Tibial nerve (tissue), 4 donors: ENCODE results near the gene PKDREJ. TPM values are rescaled to one million over a fixed set of nuclear protein-coding genes. Genes with fewer than 3 reads are reported as not detected.

Experiments used
- DNase-seq, 2 donors: peaks; one replicate each; pipeline ENCODE4 v3.0.0-alpha.2; 2019; ENCODE audit warnings: low spot score in 2 of 2
- H3K27ac ChIP-seq, 4 donors: fragments of 200-600 bp; sonication (generic) in 3 of 4; one replicate each; pipeline ENCODE4 v1.5.1; 2017 to 2019; ENCODE audit warnings: mild to moderate bottlenecking in 1 of 4
- H3K27me3 ChIP-seq, 2 donors: fragments of 200-600 bp; sonication (generic) in 1 of 2; one replicate each; pipeline versions ENCODE4 v1.5.1 to v1.6.0; 2017 to 2019
- H3K36me3 ChIP-seq, 3 donors: fragments of 200-600 bp; sonication (generic); one replicate each; pipeline ENCODE4 v1.5.1; 2018 to 2019
- H3K4me1 ChIP-seq, 4 donors: fragments of 200-600 bp; sonication (generic) in 3 of 4; one replicate each; pipeline ENCODE4 v1.5.1; 2017 to 2019
- H3K4me3 ChIP-seq, 4 donors: fragments of 200-600 bp; sonication (generic) in 3 of 4; one replicate each; pipeline ENCODE4 v1.5.1; 2017 to 2019; ENCODE audit warnings: mild to moderate bottlenecking in 1 of 4, moderate library complexity in 1 of 4
- H3K9me3 ChIP-seq, 4 donors: fragments of 200-600 bp; sonication (generic) in 3 of 4; one replicate each; pipeline ENCODE4 v1.5.1; 2017 to 2019
- EP300 ChIP-seq, 2 donors: sonication (generic); formaldehyde crosslinking; IDR thresholded peaks; one replicate each; pipeline ENCODE4 v1.6.1; 2017; ENCODE audit warnings: antibody characterized with exemption in 2 of 2, mild to moderate bottlenecking in 1 of 2
- POLR2A ChIP-seq, 2 donors: fragments of 450-650 bp; IDR thresholded peaks; one replicate each; pipeline ENCODE4 v1.6.1; 2017; ENCODE audit warnings: antibody characterized with exemption in 2 of 2, mild to moderate bottlenecking in 2 of 2, moderate library complexity in 2 of 2
- WGBS, 2 donors: methylation state at CpG; one replicate each; pipeline ENCODE4 v1.1.5; 2018; 5-methylcytosine and 5-hydroxymethylcytosine counted together
- total RNA-seq, 4 donors: library from RNA; depleted of rRNA; stranded (reverse); fragments of >200 nt; gene quantifications; one replicate each; pipeline ENCODE4 v1.1.0, GENCODE V29; 2016
- TF ChIP-seq, protein P1 (sequence below), 5 experiments: fragments of 200-600 bp in 3 of 5; fragments of 450-650 bp in 2 of 5; sonication (generic) in 3 of 5; IDR thresholded peaks; one replicate each; pipeline ENCODE4 v1.5.1; 2016 to 2019; ENCODE audit warnings: antibody characterized with exemption in 5 of 5, mild to moderate bottlenecking in 3 of 5, moderate library complexity in 2 of 5

PKDREJ gene
- total RNA-seq, 4 donors from 2014 or later = under 0.01 to 0.39 TPM; not detected in 2

DNA sequence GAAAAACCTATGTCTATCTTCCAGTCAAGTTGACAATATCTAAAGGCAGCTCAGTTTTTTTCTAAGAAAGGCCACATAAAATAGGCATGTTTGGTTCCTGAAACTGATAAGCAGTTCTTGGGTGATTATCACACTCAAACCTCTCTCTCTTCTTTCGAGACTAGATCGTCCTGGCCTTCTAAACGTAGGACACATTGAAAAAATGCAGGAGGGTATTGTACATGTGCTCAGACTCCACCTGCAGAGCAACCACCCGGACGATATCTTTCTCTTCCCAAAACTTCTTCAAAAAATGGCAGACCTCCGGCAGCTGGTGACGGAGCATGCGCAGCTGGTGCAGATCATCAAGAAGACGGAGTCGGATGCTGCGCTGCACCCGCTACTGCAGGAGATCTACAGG, 28.2 kb downstream of the PKDREJ start:
- no peak overlapping the region for H3K4me3 ChIP-seq
- H3K27ac ChIP-seq = no peak overlapping the region
- no peak for DNase-seq
- no peaks in the 10 kb centered on the region for H3K27me3 ChIP-seq
- peaks cover 0 to 77% (median 0%) of the 10 kb centered on the region in 3 donors for H3K36me3 ChIP-seq
- TF ChIP-seq, protein P1, sequence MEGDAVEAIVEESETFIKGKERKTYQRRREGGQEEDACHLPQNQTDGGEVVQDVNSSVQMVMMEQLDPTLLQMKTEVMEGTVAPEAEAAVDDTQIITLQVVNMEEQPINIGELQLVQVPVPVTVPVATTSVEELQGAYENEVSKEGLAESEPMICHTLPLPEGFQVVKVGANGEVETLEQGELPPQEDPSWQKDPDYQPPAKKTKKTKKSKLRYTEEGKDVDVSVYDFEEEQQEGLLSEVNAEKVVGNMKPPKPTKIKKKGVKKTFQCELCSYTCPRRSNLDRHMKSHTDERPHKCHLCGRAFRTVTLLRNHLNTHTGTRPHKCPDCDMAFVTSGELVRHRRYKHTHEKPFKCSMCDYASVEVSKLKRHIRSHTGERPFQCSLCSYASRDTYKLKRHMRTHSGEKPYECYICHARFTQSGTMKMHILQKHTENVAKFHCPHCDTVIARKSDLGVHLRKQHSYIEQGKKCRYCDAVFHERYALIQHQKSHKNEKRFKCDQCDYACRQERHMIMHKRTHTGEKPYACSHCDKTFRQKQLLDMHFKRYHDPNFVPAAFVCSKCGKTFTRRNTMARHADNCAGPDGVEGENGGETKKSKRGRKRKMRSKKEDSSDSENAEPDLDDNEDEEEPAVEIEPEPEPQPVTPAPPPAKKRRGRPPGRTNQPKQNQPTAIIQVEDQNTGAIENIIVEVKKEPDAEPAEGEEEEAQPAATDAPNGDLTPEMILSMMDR (IDR thresholded peaks at IDR 0.05) = no peak
- TF ChIP-seq EP300 (IDR thresholded peaks at IDR 0.05) = no peak
- TF ChIP-seq POLR2A (IDR thresholded peaks at IDR 0.05) = no peak
- H3K9me3 ChIP-seq = no peaks in the 10 kb centered on the region
- peaks cover 0 to 17% (median under 1%) of the 10 kb centered on the region in 4 donors for H3K4me1 ChIP-seq
- WGBS, 2 donors = 90 to 94% methylated on average over 12 of the region's 12 CpGs

- peak overlapping the region in 2 of 4 donors; percentile 59 to 67 for H3K27ac ChIP-seq
- 26 to 35% methylated on average over 9 of the region's 9 CpGs for WGBS, 2 donors
These were observed 29.9 kb downstream of the PKDREJ start for GRCh38 chr22:46233231-46233630.

DNA sequence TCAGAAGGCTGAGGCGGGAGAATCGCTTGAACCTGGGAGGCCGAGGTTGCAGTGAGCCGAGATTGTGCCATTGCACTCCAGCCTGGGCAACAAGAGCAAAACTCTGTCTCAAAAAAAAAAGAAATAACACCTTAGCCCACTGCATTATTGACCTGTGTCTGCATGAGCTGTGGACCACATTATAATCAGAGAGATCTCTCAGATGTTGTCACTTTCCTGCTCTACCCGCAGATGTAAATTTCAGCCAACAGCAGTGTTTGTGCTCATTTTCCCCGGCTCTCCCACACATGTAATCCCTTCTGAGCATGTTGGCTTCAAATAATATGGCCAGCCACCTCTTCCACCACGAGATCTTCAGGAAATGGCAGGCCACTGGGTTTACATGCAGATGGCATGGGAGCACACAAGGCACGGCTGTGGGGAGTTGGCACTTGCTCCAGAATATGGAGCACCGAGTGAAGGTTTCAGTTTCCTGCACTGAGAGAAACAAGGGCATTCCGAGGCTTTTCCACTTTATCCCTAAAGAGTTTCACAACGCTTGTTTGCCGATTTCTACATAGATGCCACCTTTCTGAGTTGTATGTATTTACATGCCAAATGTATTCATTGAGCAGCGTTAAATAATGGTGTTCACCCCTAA, 32.8 kb downstream of the PKDREJ start:
- no peak overlapping the region for H3K4me3 ChIP-seq
- 88 to 90% methylated on average over 13 of the region's 13 CpGs for WGBS, 2 donors
- H3K36me3 ChIP-seq = peaks cover 0 to 61% (median 0%) of the 10 kb centered on the region in 3 donors
- TF ChIP-seq POLR2A (IDR thresholded peaks at IDR 0.05) (no peak), EP300 (IDR thresholded peaks at IDR 0.05) (no peak)
- no peak for DNase-seq
- no peak overlapping the region for H3K27ac ChIP-seq
- peaks cover 0 to 13% (median 0%) of the 10 kb centered on the region in 4 donors for H3K4me1 ChIP-seq
- no peaks in the 10 kb centered on the region for H3K27me3 ChIP-seq
- H3K9me3 ChIP-seq = no peaks in the 10 kb centered on the region

More at GRCh38 chr22:46233231-46233630, 29.9 kb downstream of the PKDREJ start:
- Histone ChIP-seq H3K9me3 (no peaks in the 10 kb centered on the region), H3K36me3 (peaks cover 0 to 63% (median 0%) of the 10 kb centered on the region in 3 donors), H3K4me1 (peaks cover 0 to 13% (median 0%) of the 10 kb centered on the region in 4 donors), H3K27me3 (no peaks in the 10 kb centered on the region), H3K4me3 (no peak overlapping the region)
- DNase-seq = peak in 1 of 2 donors; percentile 17
- TF ChIP-seq POLR2A (IDR thresholded peaks at IDR 0.05) (no peak), EP300 (IDR thresholded peaks at IDR 0.05) (peak in 1 of 2 donors; percentile 41)

GRCh38 chr22:46229701-46230100, 33.4 kb downstream of the PKDREJ start:
- H3K27ac ChIP-seq = no peak overlapping the region
- no peak for TF ChIP-seq POLR2A (IDR thresholded peaks at IDR 0.05)
- TF ChIP-seq, protein P1 (IDR thresholded peaks at IDR 0.05) = no peak
- no peak for TF ChIP-seq EP300 (IDR thresholded peaks at IDR 0.05)

GRCh38 chr22:46226577-46226976, 36.6 kb downstream of the PKDREJ start:
- no peak overlapping the region for H3K27ac ChIP-seq
- WGBS, 2 donors = 86 to 93% methylated on average over 7 of the region's 7 CpGs
- DNase-seq = no peak
- H3K4me1 ChIP-seq = no peaks in the 10 kb centered on the region
- no peak overlapping the region for H3K4me3 ChIP-seq
- no peak for TF ChIP-seq EP300 (IDR thresholded peaks at IDR 0.05)
- TF ChIP-seq, protein P1 (IDR thresholded peaks at IDR 0.05) = no peak
- no peak for TF ChIP-seq POLR2A (IDR thresholded peaks at IDR 0.05)
- no peaks in the 10 kb centered on the region for H3K27me3 ChIP-seq
- peaks cover 0 to 80% (median 0%) of the 10 kb centered on the region in 3 donors for H3K36me3 ChIP-seq
- H3K9me3 ChIP-seq = no peaks in the 10 kb centered on the region

More at GRCh38 chr22:46229701-46230100, 33.4 kb downstream of the PKDREJ start:
- 85% methylated on average over 8 of the region's 8 CpGs for WGBS, 2 donors
- peaks cover 0 to 13% (median 0%) of the 10 kb centered on the region in 4 donors for H3K4me1 ChIP-seq
- no peaks in the 10 kb centered on the region for H3K9me3 ChIP-seq
- H3K36me3 ChIP-seq = peaks cover 0 to 63% (median 0%) of the 10 kb centered on the region in 3 donors
- DNase-seq = no peak
- no peak overlapping the region for H3K4me3 ChIP-seq
- no peaks in the 10 kb centered on the region for H3K27me3 ChIP-seq

DNA sequence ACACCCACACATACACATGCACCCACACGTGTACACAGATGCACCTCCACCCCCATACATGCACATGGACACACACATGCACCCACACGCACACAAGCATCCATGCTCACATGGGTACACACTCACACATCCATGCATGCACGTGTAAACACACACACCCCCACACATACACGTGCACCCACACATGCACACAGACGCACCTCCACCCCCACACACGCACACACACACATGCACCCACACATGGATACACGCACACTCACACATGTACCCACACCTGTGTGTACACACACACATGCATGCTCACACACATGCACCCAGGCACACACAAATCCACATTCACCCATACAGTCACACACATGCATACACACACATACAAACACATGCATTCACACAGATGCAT, 37.5 kb downstream of the PKDREJ start:
- H3K36me3 ChIP-seq = peaks cover 0 to 84% (median 0%) of the 10 kb centered on the region in 3 donors
- no peak for TF ChIP-seq EP300 (IDR thresholded peaks at IDR 0.05)
- TF ChIP-seq, protein P1 (IDR thresholded peaks at IDR 0.05) = no peak
- TF ChIP-seq POLR2A (IDR thresholded peaks at IDR 0.05) = no peak
- H3K9me3 ChIP-seq = no peaks in the 10 kb centered on the region
- no peaks in the 10 kb centered on the region for H3K27me3 ChIP-seq
- DNase-seq = no peak
- WGBS, 2 donors = 93 to 94% methylated on average over 7 of the region's 7 CpGs
- no peaks in the 10 kb centered on the region for H3K4me1 ChIP-seq
- H3K4me3 ChIP-seq = no peak overlapping the region
- no peak overlapping the region for H3K27ac ChIP-seq
